WTC11 (cell line): ENCODE measurements around the gene ESRP2. TPM values are rescaled to one million over a fixed set of nuclear protein-coding genes. Genes with fewer than 3 reads are reported as not detected.

Experiments
- ATAC-seq: fragments of 200-7000 bp; cut with Tn5 transposase; 2 replicates; pipeline ENCODE4 v1.10.0; 2021; ENCODE audit warnings: mild to moderate bottlenecking, moderate library complexity
- CTCF ChIA-PET: fragments of 300-600 bp; sonication (Branson Sonifier 250); formaldehyde crosslinking; loops from one replicate; lab custom pipeline; 2021; ENCODE audit warnings: antibody characterized with exemption; lab: Charles Lee
- POLR2A ChIA-PET: fragments of 350-600 bp; sonication (Branson Sonifier 250); formaldehyde crosslinking; loops from one replicate; lab custom pipeline; 2021; ENCODE audit warnings: antibody characterized with exemption; lab: Charles Lee
- DNase-seq: peaks from one replicate; pipeline ENCODE4 v3.0.0; 2021; ENCODE audit warnings: low spot score
- H3K27ac Mint-ChIP-seq: 2 replicates; pipeline ENCODE4 v1.8.0; 2021; ENCODE audit warnings: mixed read lengths
- H3K27me3 Mint-ChIP-seq: 2 replicates; pipeline ENCODE4 v1.8.0; 2021; ENCODE audit warnings: low read depth, mild to moderate bottlenecking, moderate library complexity, mixed read lengths
- H3K36me3 Mint-ChIP-seq: 2 replicates; pipeline ENCODE4 v1.8.0; 2021; ENCODE audit warnings: mixed read lengths
- H3K4me1 Mint-ChIP-seq: 2 replicates; pipeline ENCODE4 v1.8.0; 2022; ENCODE audit warnings: mixed read lengths
- H3K4me3 Mint-ChIP-seq: 2 replicates; pipeline ENCODE4 v1.8.0; 2021; ENCODE audit warnings: mild to moderate bottlenecking, moderate library complexity, mixed read lengths
- H3K9me3 Mint-ChIP-seq: 2 replicates; pipeline ENCODE4 v1.8.0; 2021; ENCODE audit warnings: mixed read lengths
- CREB1 ChIP-seq: sonication (generic); formaldehyde crosslinking; IDR thresholded peaks from 2 replicates; pipeline ENCODE4 v1.8.0; 2023; ENCODE audit warnings: mild to moderate bottlenecking, missing genetic modification reagents
- FOXK1 ChIP-seq: sonication (generic); formaldehyde crosslinking; IDR thresholded peaks from 2 replicates; pipeline ENCODE4 v1.8.0; 2022; ENCODE audit warnings: mild to moderate bottlenecking, moderate library complexity, missing genetic modification reagents
- FOXP4 ChIP-seq: sonication (generic); formaldehyde crosslinking; IDR thresholded peaks from 2 replicates; pipeline ENCODE4 v1.8.0; 2022; ENCODE audit warnings: mild to moderate bottlenecking, missing genetic modification reagents
- HMGA2 ChIP-seq: fragments of 250-450 bp; sonication (Bioruptor Pico); IDR thresholded peaks from 2 replicates; pipeline ENCODE4 v1.4.0; 2021; ENCODE audit warnings: mild to moderate bottlenecking, moderate library complexity
- IRF1 ChIP-seq: sonication (generic); formaldehyde crosslinking; IDR thresholded peaks from 2 replicates; pipeline ENCODE4 v1.8.0; 2023; ENCODE audit warnings: missing genetic modification reagents
- JUN ChIP-seq: sonication (generic); formaldehyde crosslinking; IDR thresholded peaks from 2 replicates; pipeline ENCODE4 v1.8.0; 2023; ENCODE audit warnings: mild to moderate bottlenecking, missing genetic modification reagents
- NFYB ChIP-seq: sonication (generic); formaldehyde crosslinking; conservative IDR thresholded peaks from 2 replicates; pipeline ENCODE4 v1.8.0; 2022; ENCODE audit warnings: low read depth, missing genetic modification reagents
- NR2C2 ChIP-seq: sonication (generic); formaldehyde crosslinking; IDR thresholded peaks from 2 replicates; pipeline ENCODE4 v1.8.0; 2022; ENCODE audit warnings: mild to moderate bottlenecking, missing genetic modification reagents
- NR3C1 ChIP-seq: sonication (generic); formaldehyde crosslinking; conservative IDR thresholded peaks from 2 replicates; pipeline ENCODE4 v1.8.1; 2023; ENCODE audit warnings: low read depth, mild to moderate bottlenecking, missing genetic modification reagents
- PRDM15 ChIP-seq: sonication (generic); formaldehyde crosslinking; IDR thresholded peaks from 2 replicates; pipeline ENCODE4 v1.8.0; 2022; ENCODE audit warnings: missing genetic modification reagents
- PRRX2 ChIP-seq: fragments of 250-450 bp; sonication (Bioruptor Pico); IDR thresholded peaks from 2 replicates; pipeline ENCODE4 v1.8.0; 2021; ENCODE audit warnings: mild to moderate bottlenecking
- RELA ChIP-seq: sonication (generic); formaldehyde crosslinking; IDR thresholded peaks from 2 replicates; pipeline ENCODE4 v1.8.1; 2022; ENCODE audit warnings: missing genetic modification reagents, mild to moderate bottlenecking, borderline replicate concordance
- SMAD3 ChIP-seq: sonication (generic); formaldehyde crosslinking; IDR thresholded peaks from 2 replicates; pipeline ENCODE4 v1.8.0; 2022; ENCODE audit warnings: missing genetic modification reagents, mild to moderate bottlenecking, borderline replicate concordance
- ZBTB21 ChIP-seq: sonication (generic); formaldehyde crosslinking; IDR thresholded peaks from 2 replicates; pipeline ENCODE4 v1.8.1; 2023; ENCODE audit warnings: mild to moderate bottlenecking, missing genetic modification reagents, borderline replicate concordance
- ZMAT4 ChIP-seq: fragments of 250-450 bp; sonication (Bioruptor Pico); IDR thresholded peaks from 2 replicates; pipeline ENCODE4 v1.9.0; 2021; ENCODE audit warnings: mild to moderate bottlenecking
- ZNF138 ChIP-seq: sonication (generic); formaldehyde crosslinking; conservative IDR thresholded peaks from 2 replicates; pipeline ENCODE4 v1.8.1; 2022; ENCODE audit warnings: mild to moderate bottlenecking, moderate library complexity, missing genetic modification reagents
- ZNF232 ChIP-seq: sonication (generic); formaldehyde crosslinking; IDR thresholded peaks from 2 replicates; pipeline ENCODE4 v1.8.0; 2022; ENCODE audit warnings: mild to moderate bottlenecking, missing genetic modification reagents
- ZNF263 ChIP-seq: sonication (generic); formaldehyde crosslinking; IDR thresholded peaks from 2 replicates; pipeline ENCODE4 v1.8.1; 2022; ENCODE audit warnings: low read depth, mild to moderate bottlenecking, moderate library complexity, missing genetic modification reagents
- ZNF416 ChIP-seq: fragments of 250-450 bp; sonication (Bioruptor Pico); IDR thresholded peaks from 2 replicates; pipeline ENCODE4 v1.9.0; 2021; ENCODE audit warnings: mild to moderate bottlenecking, inconsistent platforms
- total RNA-seq: library from RNA; stranded (reverse); gene quantifications from 3 replicates; pipeline ENCODE4 v1.2.3, GENCODE V29; 2021

Gene ESRP2
- total RNA-seq, 1 experiment from 2014 or later = 55.0 TPM

GRCh38 chr16:68202091-68202519 is 33.8 kb downstream of the ESRP2 start:
- POLR2A ChIA-PET = no interaction called here
- Mint-ChIP-seq H3K9me3 (no peaks in the 10 kb centered on the region), H3K4me3 (no peak overlapping the region), H3K4me1 (no peaks in the 10 kb centered on the region), H3K27me3 (no peaks in the 10 kb centered on the region), H3K27ac (peak overlapping the region; percentile 76; the same call in 1 of the 2 replicates), H3K36me3 (0 out of 2 replicates have a peak, but pooled peaks cover 3% of the 10 kb centered on the region)
- CTCF ChIA-PET = interaction anchor here (2.9 kb wide), 1 partner anchor 108 kb away, joined by 15 read pairs; no protein-coding TSS in a partner anchor
- no peak for ATAC-seq
- TF ChIP-seq NFYB (CRISPR knock-in tag) (no peak), NR3C1 (CRISPR knock-in tag) (no peak), CREB1 (no peak), HMGA2 (CRISPR knock-in tag) (no peak)
- DNase-seq = no peak

- H3K9me3 Mint-ChIP-seq = no peaks in the 10 kb centered on the region
- TF ChIP-seq RELA (CRISPR knock-in tag) (no peak), IRF1 (CRISPR knock-in tag) (no peak), FOXK1 (CRISPR knock-in tag) (no peak), ZBTB21 (CRISPR knock-in tag) (no peak), ZNF416 (CRISPR knock-in tag) (no peak), PRRX2 (CRISPR knock-in tag) (no peak), ZNF263 (CRISPR knock-in tag) (no peak), ZNF138 (CRISPR knock-in tag) (no peak), SMAD3 (CRISPR knock-in tag) (no peak), FOXP4 (CRISPR knock-in tag) (no peak), JUN (CRISPR knock-in tag) (no peak), ZNF232 (CRISPR knock-in tag) (no peak), HMGA2 (CRISPR knock-in tag) (no peak), ZMAT4 (CRISPR knock-in tag) (no peak), PRDM15 (CRISPR knock-in tag) (no peak), NR2C2 (CRISPR knock-in tag) (no peak)
- TF ChIP-seq, all 79 proteins: peak for 0
- no peaks in the 10 kb centered on the region for H3K4me1 Mint-ChIP-seq
- ATAC-seq = no peak
- peaks cover 3% of the 10 kb centered on the region; the same call in 1 of the 2 replicates for H3K36me3 Mint-ChIP-seq
- H3K4me3 Mint-ChIP-seq = no peak overlapping the region
- no peaks in the 10 kb centered on the region for H3K27me3 Mint-ChIP-seq
- peak overlapping the region; percentile 17 for H3K27ac Mint-ChIP-seq
- ChIA-PET POLR2A (no interaction called here), CTCF (interaction anchor here (2.9 kb wide), 1 partner anchor 106 kb away, joined by 15 read pairs; no protein-coding TSS in a partner anchor)
- no peak for DNase-seq
Measured at GRCh38 chr16:68200088-68200783, 35.7 kb downstream of the ESRP2 start.
